K562 (cell line): Measurements from ENCODE around the gene PFKFB2. TPM values are rescaled to one million over a fixed set of nuclear protein-coding genes. Genes with fewer than 3 reads are reported as not detected.

Experiments used
- ATF6 ChIP-seq: sonication (generic); formaldehyde crosslinking; IDR thresholded peaks from 2 replicates; pipeline ENCODE4 v1.4.0; 2020; ENCODE audit warnings: mild to moderate bottlenecking, missing genetic modification reagents
- ID3 ChIP-seq, 2 experiments: fragments of 250-450 bp in 1 of 2; fragments of 450-650 bp in 1 of 2; sonication (Bioruptor Pico) in 1 of 2; IDR thresholded peaks; 2 replicates each; pipeline versions ENCODE4 v1.6.1 to v1.8.0; 2016 to 2021; ENCODE audit warnings: mild to moderate bottlenecking in 2 of 2, moderate library complexity in 2 of 2, missing compliant biosample characterization in 1 of 2, missing genetic modification characterization in 1 of 2
- NBN ChIP-seq: fragments of 450-650 bp; IDR thresholded peaks from 2 replicates; pipeline ENCODE4 v1.6.1; 2016; ENCODE audit warnings: low read depth, mild to moderate bottlenecking
- PBX2 ChIP-seq, 2 experiments: IDR thresholded peaks in 1 of 2; conservative IDR thresholded peaks in 1 of 2; 2 replicates each; pipeline ENCODE4 v1.6.1; 2016; ENCODE audit warnings: low read depth in 2 of 2, mild to moderate bottlenecking in 1 of 2, missing compliant biosample characterization in 1 of 2, missing genetic modification characterization in 1 of 2, moderate library complexity in 1 of 2
- PTTG1 ChIP-seq: fragments of 450-650 bp; IDR thresholded peaks from 2 replicates; pipeline ENCODE4 v1.6.1; 2016; ENCODE audit warnings: low read depth, mild to moderate bottlenecking, missing genetic modification characterization, missing compliant biosample characterization
- STAG1 ChIP-seq: sonication (generic); formaldehyde crosslinking; IDR thresholded peaks from 2 replicates; pipeline ENCODE4 v1.5.0; 2020; ENCODE audit warnings: missing genetic modification reagents, borderline replicate concordance
- THAP12 ChIP-seq: fragments of 250-450 bp; sonication (Bioruptor Pico); IDR thresholded peaks from 2 replicates; pipeline ENCODE4 v1.9.0; 2021; ENCODE audit warnings: mild to moderate bottlenecking, inconsistent platforms
- WHSC1 ChIP-seq: IDR thresholded peaks from one replicate; pipeline ENCODE4 v1.6.1; 2012; ENCODE audit warnings: low read length, control low read depth, inconsistent platforms
- XRCC3 ChIP-seq: fragments of 450-650 bp; IDR thresholded peaks from 2 replicates; pipeline ENCODE4 v1.6.1; 2017; ENCODE audit warnings: mild to moderate bottlenecking, moderate library complexity
- ZNF780A ChIP-seq: fragments of 250-450 bp; sonication (Bioruptor Pico); IDR thresholded peaks from 2 replicates; pipeline ENCODE4 v1.5.0; 2021; ENCODE audit warnings: mild to moderate bottlenecking
- polyA plus RNA-seq, 8 experiments: library from polyadenylated mRNA; depleted of rRNA in 4 of 8; stranded (reverse) in 5 of 8; unstranded in 3 of 8; fragments of >200 nt; fragmentation: Nextera tagmentation in 2 of 8; fragmentation: Illumina TruSeq in 1 of 8; extraction: Ambion mirVana in 2 of 8; extraction: Trizol in 1 of 8; gene quantifications; 2 replicates each; pipeline versions ENCODE4 v1.2.1 to v1.2.3, GENCODE V29; 2011 to 2014; ENCODE audit warnings: inconsistent platforms in 1 of 8, missing spikeins in 1 of 8
- total RNA-seq, 7 experiments: library from RNA; depleted of rRNA in 6 of 7; stranded (reverse); fragments of >200 nt in 6 of 7; fragmentation: Illumina TruSeq in 2 of 7; extraction: Trizol in 2 of 7; gene quantifications; 2 replicates each; pipeline versions ENCODE4 v1.2.1 to v1.2.3, GENCODE V29; 2011 to 2021; ENCODE audit warnings: low replicate concordance in 1 of 7
- TF ChIP-seq, protein P1 (sequence below): fragments of 450-650 bp; IDR thresholded peaks from 2 replicates; pipeline ENCODE4 v1.6.1; 2018; ENCODE audit not compliant: partially characterized antibody
- TF ChIP-seq, protein P2 (sequence below): fragments of 450-650 bp; IDR thresholded peaks from 2 replicates; pipeline ENCODE4 v1.6.1; 2017; ENCODE audit warnings: mild to moderate bottlenecking, moderate library complexity

The PFKFB2 gene
- total and polyA plus RNA-seq, 9 of the 15 experiments (the other 6 are each of a cell fraction or from before 2014, with no cell fraction given): 6.9 to 26.0 (median 16.4) TPM

DNA sequence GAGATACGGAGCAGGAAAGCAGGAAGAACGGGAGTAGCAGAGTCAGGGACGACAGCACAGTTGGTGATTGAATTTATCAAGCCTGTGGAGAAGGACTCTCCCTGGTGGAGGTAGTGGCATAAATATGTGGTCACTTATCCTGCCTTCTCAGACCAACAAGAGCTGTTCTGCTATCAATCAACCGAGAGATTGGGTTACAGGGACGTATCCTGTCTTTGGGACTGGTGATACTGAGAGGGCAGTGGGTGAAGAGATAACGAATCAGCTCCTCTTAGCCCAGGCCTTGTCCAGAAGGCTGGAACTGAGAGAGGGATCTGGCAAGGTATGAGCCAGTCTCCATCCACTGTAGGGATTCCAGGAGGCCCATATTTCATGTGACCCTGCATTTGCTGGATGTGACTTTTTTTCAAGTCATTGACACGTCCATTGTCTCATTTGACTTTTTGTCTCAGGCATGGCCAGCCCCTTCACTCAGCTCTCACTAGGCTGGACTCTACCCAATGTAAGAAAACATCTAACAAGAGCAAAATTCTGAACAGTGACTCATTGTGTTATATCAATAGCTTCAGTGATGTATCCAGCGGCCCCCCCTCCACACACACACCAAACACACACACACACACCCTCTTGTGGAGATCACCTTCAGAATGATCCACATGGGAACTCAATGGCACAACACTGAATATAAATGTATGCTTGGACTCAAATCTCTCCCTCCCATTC lies 31.8 kb upstream of the PFKFB2 start (continued):
- TF ChIP-seq ATF6 (CRISPR knock-in tag) (no peak; the same call in 1 of the 2 replicates), STAG1 (CRISPR knock-in tag) (no peak), PTTG1 (0 out of 2 replicates have a peak, but pooled peaks have one; percentile 42), ID3 (CRISPR knock-in tag; IDR thresholded peaks at IDR 0.05) (no peak), ID3 (tag; IDR thresholded peaks at IDR 0.05) (peak; percentile 85), THAP12 (no peak; the same call in 1 of the 2 replicates), PBX2 (CRISPR knock-in tag; IDR thresholded peaks at IDR 0.05; ENCODE audit: low read depth) (no peak), PBX2 (tag; conservative IDR thresholded peaks at IDR 0.05; ENCODE audit: low read depth) (peak; percentile 94), ZNF780A (CRISPR knock-in tag) (no peak), NBN (peak; percentile 93), WHSC1 (no peak), XRCC3 (no peak)
- TF ChIP-seq, protein P1, sequence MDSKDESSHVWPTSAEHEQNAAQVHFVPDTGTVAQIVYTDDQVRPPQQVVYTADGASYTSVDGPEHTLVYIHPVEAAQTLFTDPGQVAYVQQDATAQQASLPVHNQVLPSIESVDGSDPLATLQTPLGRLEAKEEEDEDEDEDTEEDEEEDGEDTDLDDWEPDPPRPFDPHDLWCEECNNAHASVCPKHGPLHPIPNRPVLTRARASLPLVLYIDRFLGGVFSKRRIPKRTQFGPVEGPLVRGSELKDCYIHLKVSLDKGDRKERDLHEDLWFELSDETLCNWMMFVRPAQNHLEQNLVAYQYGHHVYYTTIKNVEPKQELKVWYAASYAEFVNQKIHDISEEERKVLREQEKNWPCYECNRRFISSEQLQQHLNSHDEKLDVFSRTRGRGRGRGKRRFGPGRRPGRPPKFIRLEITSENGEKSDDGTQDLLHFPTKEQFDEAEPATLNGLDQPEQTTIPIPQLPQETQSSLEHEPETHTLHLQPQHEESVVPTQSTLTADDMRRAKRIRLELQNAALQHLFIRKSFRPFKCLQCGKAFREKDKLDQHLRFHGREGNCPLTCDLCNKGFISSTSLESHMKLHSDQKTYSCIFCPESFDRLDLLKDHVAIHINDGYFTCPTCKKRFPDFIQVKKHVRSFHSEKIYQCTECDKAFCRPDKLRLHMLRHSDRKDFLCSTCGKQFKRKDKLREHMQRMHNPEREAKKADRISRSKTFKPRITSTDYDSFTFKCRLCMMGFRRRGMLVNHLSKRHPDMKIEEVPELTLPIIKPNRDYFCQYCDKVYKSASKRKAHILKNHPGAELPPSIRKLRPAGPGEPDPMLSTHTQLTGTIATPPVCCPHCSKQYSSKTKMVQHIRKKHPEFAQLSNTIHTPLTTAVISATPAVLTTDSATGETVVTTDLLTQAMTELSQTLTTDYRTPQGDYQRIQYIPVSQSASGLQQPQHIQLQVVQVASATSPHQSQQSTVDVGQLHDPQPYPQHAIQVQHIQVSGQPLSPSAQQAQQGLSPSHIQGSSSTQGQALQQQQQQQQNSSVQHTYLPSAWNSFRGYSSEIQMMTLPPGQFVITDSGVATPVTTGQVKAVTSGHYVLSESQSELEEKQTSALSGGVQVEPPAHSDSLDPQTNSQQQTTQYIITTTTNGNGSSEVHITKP: peak; percentile 4
- TF ChIP-seq, protein P2, sequence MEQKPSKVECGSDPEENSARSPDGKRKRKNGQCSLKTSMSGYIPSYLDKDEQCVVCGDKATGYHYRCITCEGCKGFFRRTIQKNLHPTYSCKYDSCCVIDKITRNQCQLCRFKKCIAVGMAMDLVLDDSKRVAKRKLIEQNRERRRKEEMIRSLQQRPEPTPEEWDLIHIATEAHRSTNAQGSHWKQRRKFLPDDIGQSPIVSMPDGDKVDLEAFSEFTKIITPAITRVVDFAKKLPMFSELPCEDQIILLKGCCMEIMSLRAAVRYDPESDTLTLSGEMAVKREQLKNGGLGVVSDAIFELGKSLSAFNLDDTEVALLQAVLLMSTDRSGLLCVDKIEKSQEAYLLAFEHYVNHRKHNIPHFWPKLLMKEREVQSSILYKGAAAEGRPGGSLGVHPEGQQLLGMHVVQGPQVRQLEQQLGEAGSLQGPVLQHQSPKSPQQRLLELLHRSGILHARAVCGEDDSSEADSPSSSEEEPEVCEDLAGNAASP: no peak
